ENCODE results near the gene GPBAR1. TPM values are rescaled to one million over a fixed set of nuclear protein-coding genes. Genes with fewer than 3 reads are reported as not detected.
A peak's percentile ranks its signal among the peaks of the same experiment; 100 is the strongest.

GPBAR1 gene
- total and polyA plus RNA-seq, 7 donors = 0.24 to 0.74 (median 0.45) TPM

GRCh38 chr2:218296847-218297246 lies 36.0 kb downstream of the GPBAR1 start:
- no peak overlapping the region for H3K4me3 ChIP-seq
- no peaks in the 10 kb centered on the region for H3K4me1 ChIP-seq
- H3K27me3 ChIP-seq (ENCODE audit: insufficient read depth in 3 of 3, low read length in 2 of 3) = no peaks in the 10 kb centered on the region
- DNase-seq = no peak
- no peak for TF ChIP-seq CTCF (IDR thresholded peaks at IDR 0.05)
- no peak for ATAC-seq
- 84 to 92% (median 85%) methylated on average over 7 of the region's 7 CpGs for WGBS, 3 donors
- H3K9me3 ChIP-seq = no peaks in the 10 kb centered on the region
- intact Hi-C loops (cut with DNase I) = loop anchor here (10.0 kb wide), 3 partner anchors 168 to 368 kb away; partner anchors contain the start of genes CNOT9 (in 1 of the 2) and USP37 (in 1 of the 2)
- H3K27ac ChIP-seq = no peak overlapping the region
- H3K36me3 ChIP-seq (ENCODE audit: insufficient read depth in 1 of 2, low read depth in 1 of 2) = no peaks in the 10 kb centered on the region

- intact Hi-C loops (cut with DNase I) = loop anchor here (10.0 kb wide), 3 partner anchors 166 to 366 kb away; partner anchors contain the start of genes CNOT9 (in 1 of the 2) and USP37 (in 1 of the 2)
Measured at GRCh38 chr2:218298314-218298875, 37.6 kb downstream of the GPBAR1 start.

GRCh38 chr2:218300141-218300540 lies 39.3 kb downstream of the GPBAR1 start:
- no peaks in the 10 kb centered on the region for H3K9me3 ChIP-seq
- H3K36me3 ChIP-seq (ENCODE audit: insufficient read depth in 1 of 2, low read depth in 1 of 2) = no peaks in the 10 kb centered on the region
- no peaks in the 10 kb centered on the region for H3K4me1 ChIP-seq
- 76 to 81% (median 81%) methylated on average over 4 of the region's 4 CpGs for WGBS, 3 donors
- ATAC-seq = no peak
- intact Hi-C loops (cut with DNase I) = loop anchor here (5.0 kb wide), 1 partner anchor 57 kb away; the partner anchor contains the start of gene CATIP (in 2 of the 2)
- TF ChIP-seq CTCF (IDR thresholded peaks at IDR 0.05) = no peak
- H3K4me3 ChIP-seq = no peak overlapping the region
- no peaks in the 10 kb centered on the region for H3K27me3 ChIP-seq (ENCODE audit: insufficient read depth in 3 of 3, low read length in 2 of 3)
- DNase-seq = no peak
- no peak overlapping the region for H3K27ac ChIP-seq

More at GRCh38 chr2:218298314-218298875, 37.6 kb downstream of the GPBAR1 start:
- Histone ChIP-seq H3K27me3 (ENCODE audit: insufficient read depth in 3 of 3, low read length in 2 of 3) (no peaks in the 10 kb centered on the region), H3K4me1 (no peaks in the 10 kb centered on the region), H3K36me3 (ENCODE audit: insufficient read depth in 1 of 2, low read depth in 1 of 2) (no peaks in the 10 kb centered on the region), H3K27ac (peak overlapping the region; percentile 19), H3K9me3 (no peaks in the 10 kb centered on the region), H3K4me3 (no peak overlapping the region)
- DNase-seq = no peak
- TF ChIP-seq CTCF (IDR thresholded peaks at IDR 0.05) = no peak
- 69 to 83% (median 73%) methylated on average over 6 of the region's 6 CpGs for WGBS, 3 donors
- ATAC-seq = no peak

GRCh38 chr2:218301176-218301819 lies 40.5 kb downstream of the GPBAR1 start:
- no peaks in the 10 kb centered on the region for H3K4me1 ChIP-seq
- no peak overlapping the region for H3K27ac ChIP-seq
- peak; percentile 97 for TF ChIP-seq CTCF (IDR thresholded peaks at IDR 0.05)
- ATAC-seq = peak; percentile 82 to 94 (median 84)
- H3K9me3 ChIP-seq = no peaks in the 10 kb centered on the region
- no peaks in the 10 kb centered on the region for H3K27me3 ChIP-seq (ENCODE audit: insufficient read depth in 3 of 3, low read length in 2 of 3)
- WGBS, 3 donors = 8 to 12% (median 9%) methylated on average over 9 of the region's 9 CpGs
- peak; percentile 69 to 83 for DNase-seq
- intact Hi-C loops (cut with DNase I) = loop anchor here (1.0 to 5.0 kb wide), 2 partner anchors 56 to 95 kb away; partner anchors contain the start of gene CATIP (in 2 of the 2)
- H3K4me3 ChIP-seq = no peak overlapping the region
- H3K36me3 ChIP-seq (ENCODE audit: insufficient read depth in 1 of 2, low read depth in 1 of 2) = no peaks in the 10 kb centered on the region

All from psoas muscle (tissue), 8 donors.